Right lobe of liver (tissue), 4 donors: Measurements from ENCODE around the gene ACVR1.

ENCODE experiments used
- POLR2A ChIP-seq: fragments of 450-650 bp; IDR thresholded peaks from one replicate; pipeline ENCODE4 v1.6.1; 2017; ENCODE audit warnings: antibody characterized with exemption, mild to moderate bottlenecking
- TF ChIP-seq, protein P1 (sequence below), 4 donors: fragments of 200-600 bp in 3 of 4; fragments of 450-650 bp in 1 of 4; IDR thresholded peaks; one replicate each; pipeline versions ENCODE4 v1.5.1 to v1.8.0; 2016 to 2022; ENCODE audit warnings: antibody characterized with exemption in 4 of 4, mild to moderate bottlenecking in 2 of 4
- donor health status: DM: no; HTN: no; CAD: no.
- donor health status: DM: no; HTN: no; CAD: no.
- donor health status: DM: no; HTN: yes; CAD: no.

DNA sequence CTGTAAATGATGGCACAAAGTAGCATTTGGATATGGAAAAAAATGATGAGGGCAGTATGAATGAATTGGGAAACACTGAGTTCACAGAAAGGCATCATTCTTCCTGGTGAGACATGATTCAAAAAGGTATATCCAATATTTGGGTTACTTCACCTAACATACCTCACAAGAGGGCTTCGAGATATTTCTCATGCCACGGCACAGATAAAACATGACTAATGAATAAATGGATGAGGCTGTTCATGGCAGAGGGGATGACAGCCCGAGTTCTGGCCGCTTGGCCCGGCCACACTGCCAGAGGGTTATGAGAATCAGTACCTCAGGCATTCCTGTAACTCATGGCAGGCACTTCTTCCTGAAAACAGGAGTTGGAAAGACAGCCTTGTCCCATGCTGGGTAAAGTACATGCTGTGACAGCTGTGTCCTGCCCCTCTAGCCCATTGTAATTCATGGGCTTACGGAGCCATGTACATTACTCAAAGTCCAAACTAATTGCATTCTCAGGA lies 131.5 kb downstream of the ACVR1 start:
- TF ChIP-seq, protein P1, sequence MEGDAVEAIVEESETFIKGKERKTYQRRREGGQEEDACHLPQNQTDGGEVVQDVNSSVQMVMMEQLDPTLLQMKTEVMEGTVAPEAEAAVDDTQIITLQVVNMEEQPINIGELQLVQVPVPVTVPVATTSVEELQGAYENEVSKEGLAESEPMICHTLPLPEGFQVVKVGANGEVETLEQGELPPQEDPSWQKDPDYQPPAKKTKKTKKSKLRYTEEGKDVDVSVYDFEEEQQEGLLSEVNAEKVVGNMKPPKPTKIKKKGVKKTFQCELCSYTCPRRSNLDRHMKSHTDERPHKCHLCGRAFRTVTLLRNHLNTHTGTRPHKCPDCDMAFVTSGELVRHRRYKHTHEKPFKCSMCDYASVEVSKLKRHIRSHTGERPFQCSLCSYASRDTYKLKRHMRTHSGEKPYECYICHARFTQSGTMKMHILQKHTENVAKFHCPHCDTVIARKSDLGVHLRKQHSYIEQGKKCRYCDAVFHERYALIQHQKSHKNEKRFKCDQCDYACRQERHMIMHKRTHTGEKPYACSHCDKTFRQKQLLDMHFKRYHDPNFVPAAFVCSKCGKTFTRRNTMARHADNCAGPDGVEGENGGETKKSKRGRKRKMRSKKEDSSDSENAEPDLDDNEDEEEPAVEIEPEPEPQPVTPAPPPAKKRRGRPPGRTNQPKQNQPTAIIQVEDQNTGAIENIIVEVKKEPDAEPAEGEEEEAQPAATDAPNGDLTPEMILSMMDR (IDR thresholded peaks at IDR 0.05), result no peak
- no peak for TF ChIP-seq POLR2A
